ENCODE results near the gene GREB1.

The GREB1 gene

DNA sequence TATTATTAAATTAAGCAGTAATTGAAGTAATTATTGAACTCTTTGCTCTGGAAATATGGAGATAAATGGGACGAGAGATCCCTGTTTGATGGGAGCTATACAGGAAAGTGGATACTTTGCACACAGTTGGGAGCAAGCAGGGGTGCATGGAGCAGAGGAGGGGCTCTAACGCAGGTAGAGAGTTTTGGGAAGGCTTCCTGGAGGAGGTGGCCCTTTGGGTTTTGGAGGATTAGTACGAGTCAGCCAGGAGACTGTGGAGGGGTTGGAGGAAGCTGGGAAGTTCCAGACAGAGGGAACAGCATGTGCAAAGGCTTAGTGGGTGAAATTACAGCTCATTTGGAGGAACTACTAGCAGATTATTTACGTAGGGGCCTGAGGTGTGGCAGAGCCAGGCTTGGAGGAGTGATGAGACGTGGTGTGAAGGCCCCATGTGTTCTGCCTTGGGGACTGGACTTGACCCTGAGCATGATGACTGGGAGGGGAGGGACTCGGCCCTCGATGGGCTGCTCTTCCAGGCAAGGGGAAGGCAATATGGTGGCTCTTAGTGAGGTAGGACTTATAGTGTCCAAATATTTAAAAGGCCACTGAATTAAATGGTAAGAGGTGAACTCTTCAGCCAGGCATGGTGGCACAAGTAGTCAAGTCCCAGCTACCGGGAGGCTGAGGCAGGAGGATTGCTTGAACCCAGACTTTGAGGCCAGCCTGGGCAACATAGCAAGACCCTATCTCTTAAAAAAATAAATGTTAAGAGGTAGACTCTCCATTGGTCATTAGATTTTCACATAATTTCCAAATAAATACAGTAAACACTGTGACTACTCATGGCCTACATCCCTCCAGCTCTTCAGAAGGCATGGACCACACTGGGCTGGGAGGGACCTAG is 30.2 kb downstream of the GREB1 start:
- DNase-seq: no peak

DNA sequence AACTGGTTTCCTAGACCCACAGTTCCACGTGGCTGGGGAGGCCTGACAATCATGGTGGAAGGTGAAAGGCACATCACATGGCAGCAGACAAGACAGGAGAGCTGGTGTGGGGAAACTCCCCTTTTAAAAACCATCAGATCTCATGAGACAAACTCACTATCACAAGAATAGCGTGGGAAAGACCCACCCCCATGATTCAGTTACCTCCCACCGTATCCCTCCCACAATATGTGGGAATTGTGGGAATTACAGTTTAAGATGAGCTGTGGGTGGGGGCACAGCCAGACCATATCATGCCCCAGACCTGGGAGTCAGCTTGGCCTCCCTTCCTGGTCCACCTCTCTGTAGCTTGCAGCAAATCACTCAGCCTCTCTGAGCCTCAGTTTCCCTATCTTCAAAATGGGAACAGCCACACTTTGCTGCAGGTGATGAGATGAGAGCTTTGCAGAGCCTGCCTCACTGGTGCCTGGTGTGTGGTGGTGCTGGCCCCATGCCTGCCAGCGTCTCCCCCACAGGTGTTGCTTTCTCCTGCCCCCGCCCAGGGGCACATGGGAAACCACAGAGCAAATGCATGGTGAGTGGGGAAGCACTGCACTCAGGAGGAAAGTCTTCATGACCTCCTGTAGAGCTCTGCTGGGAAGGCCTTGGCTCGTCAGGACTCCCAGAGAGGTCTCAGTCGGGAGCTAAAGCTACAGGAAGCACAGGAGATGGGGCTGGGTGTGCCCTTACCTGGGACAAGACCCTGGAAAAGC is 31.1 kb downstream of the GREB1 start:
- no peak for DNase-seq

DNA sequence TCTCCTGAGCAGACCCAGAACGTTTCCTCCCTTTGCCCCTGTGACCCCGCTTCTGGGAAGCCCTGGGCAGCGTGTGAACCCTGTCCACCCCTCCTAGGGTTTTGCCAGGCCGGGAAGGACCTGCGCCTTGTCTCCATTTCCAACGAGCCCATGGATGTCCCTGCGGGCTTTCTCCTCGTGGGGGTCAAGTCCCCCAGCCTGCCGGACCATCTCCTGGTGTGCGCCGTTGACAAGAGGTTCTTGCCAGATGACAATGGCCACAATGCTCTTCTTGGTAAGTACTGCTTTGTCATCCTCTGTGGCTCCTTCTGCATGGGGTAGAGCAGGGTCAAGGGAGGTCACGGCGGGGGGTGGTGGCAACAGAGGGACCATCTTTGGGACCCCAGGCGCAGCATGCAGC is 32.5 kb downstream of the GREB1 start:
- DNase-seq: no peak

DNA sequence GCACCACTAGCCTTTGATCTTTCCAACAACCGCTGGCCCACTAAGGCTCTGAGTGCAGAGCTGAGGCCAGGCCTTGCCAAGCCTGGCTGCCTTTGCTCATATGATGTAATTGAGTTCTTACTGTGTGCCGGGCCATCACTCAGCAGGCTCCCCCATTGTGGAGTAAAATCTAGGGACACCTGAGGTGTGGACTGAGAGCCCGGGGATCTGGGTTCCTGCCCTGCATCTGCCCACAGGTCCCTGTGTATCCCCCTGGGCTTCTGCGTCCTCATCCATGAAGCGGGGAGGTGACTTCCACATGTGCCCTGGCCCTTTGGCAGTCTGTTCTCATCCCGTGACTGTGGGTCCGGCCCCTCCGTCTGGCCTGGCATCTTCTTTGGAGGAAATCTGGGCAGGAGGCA is 33.8 kb downstream of the GREB1 start:
- DNase-seq: no peak

DNA sequence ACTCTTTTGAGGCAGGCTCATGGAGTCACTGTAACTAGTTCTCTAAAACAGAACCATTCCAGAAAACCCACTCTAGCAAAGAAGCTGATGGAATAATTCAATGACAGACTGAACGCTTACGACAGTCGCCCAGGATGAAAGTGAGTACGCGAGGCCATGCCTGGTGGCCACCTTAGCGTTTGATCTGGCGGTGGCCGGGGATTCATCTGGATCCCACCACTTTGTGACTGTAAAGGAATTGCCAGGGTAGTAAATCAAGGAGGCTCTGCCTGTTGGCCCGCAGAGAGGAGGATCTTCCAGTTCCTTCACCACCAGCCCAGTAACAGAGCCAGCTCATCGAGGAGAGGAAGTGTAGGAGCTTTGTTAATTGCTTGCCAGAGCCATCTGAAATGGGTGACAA is 34.6 kb downstream of the GREB1 start:
- DNase-seq: no peak

DNA sequence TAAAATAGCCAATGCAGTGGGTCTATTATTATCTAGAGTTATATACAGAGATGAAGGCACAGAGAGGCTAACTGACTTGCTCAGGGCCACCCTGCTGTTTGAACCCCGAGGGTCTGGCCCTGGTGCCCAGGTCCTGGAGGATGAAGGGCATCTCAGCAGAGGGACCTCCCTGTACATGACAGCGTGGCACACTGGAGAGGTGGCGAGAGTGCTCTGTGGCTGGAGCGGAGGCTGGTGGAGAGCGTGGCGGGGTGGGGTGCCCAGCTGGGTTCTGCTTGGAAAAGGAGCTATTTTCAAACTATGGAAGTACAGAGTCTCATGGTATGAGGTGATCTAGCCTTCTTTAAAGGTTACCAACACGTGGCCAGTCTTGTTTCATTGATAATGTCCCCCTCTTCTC is 35.8 kb downstream of the GREB1 start:
- no peak for DNase-seq

DNA sequence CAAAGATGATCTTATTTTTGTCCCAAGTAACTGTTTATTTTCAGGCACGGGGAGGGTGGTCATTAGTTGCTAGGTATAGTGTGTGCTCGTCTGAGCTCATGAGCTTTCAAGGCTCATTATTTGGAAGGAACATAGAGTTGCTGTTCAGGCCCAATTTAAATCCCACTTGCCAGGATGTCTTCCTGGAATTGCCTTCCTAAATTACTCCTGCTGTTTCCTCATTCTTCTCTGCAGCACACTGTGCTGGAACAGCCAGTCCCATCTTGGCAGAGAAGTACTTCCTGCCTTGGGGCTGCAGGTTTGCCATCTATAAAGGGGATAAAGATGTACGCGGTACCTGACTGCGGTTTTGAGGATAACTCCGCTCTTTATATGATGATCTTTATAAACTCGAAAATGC is 37.3 kb downstream of the GREB1 start:
- DNase-seq: no peak

DNA sequence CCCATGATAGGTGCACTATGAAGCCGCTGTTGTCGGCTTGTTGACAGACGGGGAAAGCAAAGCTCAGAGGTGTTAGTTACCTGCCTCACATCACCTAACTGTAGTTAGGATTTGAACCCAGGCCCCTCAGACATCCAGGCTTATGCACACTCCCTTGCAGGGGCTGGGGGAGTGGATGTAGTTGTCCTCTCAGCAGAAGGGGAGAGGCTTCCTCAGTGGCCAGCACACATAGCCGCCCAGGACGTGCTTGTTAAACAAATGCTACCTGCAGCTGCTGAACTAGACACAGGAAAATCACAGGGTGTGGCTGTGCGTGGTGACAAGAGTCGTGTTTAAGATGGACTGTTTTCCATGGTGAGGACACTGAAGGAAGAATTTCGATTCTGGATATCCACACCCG is 39.2 kb downstream of the GREB1 start:
- DNase-seq: no peak

DNA sequence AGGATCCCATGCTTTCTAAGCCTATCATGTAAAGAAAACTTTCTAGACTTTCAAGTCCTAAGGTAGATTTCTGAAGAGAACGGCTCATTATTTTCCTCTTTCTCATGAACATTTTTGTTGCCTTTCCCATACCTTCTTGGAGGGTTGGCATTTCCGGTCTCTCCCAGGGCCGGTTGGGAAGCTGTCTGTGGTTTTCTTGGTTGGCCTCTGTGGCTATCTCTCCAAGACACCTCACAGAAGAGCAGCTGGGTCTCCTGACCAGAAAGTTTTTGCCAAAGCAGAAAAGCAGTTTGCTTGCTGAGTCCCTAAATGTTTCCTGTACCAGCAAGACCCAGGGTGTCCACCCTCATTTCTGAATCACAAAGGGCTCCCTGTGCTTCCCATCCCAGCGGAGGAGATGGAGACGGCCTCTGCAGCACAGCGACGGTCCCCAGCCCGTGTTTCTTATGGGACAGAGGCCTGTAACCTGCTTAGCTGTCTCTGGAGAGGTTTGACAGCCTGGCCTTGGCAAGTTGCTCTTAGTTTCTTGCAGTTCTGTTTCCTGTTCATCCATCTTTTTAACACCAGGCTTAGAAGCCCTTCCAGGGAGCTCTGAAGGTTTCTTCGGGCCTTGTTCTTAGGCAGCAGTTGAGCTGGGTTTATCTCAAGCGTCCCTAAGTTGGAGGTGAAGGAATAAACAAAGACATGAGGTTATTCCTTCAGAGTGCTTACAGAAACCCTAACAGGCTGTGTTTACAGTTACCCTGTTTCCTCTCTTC is 39.8 kb downstream of the GREB1 start:
- DNase-seq: no peak

DNA sequence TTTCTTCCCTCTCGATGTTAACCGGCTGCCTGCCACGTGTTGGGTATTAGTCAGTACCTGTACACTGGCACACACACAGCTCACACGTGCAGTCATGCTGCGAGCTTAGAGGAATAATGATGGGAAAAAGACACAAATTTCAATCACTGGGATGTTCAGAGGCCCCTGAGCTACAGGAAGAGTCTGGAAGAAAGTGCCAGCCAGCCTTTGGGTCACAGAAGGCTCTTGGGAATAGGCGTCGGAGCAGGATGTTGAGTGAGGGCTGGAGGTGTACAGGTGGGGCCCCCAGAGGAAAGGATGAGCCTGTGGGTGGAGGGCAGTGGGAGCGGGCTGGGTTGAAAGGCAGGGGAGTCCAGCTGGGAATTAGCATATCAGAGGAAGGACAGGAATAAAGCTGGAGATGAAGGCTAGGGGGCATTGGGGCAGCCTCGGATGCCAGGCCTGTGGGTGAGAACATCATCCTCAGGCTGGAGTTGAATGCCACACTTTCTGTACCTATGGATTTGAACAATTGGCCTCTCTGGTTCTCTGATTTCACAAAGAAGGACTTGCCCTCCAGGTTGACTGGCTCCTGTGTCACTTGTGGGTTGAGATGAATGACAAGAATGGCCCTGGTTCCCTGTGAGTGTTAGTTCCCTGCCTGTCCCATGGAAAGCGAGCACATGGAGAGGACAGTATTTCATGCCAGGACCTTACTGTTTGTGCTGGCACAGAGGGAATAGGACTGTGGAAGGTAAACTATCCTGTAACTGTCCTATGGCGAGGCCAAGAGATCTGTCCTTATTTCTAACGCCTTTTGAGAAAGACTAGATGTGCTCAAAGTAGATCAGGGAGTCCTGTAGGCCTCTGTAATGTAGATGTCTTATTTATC is 40.6 kb downstream of the GREB1 start:
- no peak for DNase-seq

DNA sequence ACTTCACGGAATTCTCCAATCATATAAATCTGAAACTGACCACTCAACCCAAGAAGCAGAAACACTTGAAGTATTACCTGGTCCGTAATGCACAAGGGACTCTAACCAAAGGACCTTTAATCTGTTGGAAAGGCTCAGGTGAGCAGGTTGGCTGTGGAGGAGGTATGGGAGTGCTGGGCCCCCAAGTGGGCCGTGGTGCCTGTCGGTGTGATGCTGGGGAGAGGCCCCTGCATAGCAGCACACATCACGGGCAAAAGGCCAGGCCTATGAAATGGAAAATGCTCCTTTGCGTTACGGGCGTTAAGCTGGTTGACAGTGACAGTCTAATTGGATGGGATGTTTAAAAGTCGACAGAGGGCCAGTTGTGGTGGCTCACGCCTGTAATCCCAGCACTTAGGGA is 42.6 kb downstream of the GREB1 start:
- no peak for DNase-seq

DNA sequence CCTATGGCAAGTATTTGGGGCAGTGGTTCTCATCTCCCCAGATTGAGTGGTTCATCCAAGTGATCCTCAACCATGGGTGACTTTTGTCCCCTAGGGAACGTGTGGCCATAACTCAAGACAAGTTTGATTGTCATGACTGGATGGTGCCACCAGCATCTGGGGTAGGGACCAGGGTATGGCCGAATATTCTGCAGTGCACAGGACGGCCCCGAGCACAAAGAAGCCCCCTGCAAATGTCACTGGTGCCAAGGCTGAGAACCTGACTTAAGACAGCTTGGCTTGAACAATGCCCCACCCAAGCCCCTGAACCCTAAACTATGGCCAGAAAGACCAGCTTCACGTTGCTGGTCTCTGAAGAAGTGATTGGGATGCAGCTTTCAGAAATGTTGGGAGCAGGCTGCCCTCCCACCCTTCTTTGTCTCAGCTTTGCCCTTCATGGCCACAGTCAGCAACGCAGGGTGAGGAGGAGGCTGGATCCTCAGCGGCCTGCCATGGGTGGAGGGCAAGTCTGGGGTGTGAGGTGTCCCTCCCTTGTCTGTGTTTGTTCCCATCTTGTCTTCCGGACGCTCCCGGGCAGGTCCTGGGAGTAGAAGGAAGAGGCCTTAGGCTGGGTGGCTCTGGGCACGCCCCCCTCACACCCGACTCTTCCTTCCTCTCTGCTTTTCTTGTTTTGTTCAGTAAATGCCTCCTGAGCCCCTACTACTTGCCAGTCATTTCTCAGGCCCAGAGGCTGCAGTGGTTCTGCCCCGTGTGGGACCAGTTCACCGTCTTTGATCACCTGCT is 43.4 kb downstream of the GREB1 start:
- no peak for DNase-seq

DNA sequence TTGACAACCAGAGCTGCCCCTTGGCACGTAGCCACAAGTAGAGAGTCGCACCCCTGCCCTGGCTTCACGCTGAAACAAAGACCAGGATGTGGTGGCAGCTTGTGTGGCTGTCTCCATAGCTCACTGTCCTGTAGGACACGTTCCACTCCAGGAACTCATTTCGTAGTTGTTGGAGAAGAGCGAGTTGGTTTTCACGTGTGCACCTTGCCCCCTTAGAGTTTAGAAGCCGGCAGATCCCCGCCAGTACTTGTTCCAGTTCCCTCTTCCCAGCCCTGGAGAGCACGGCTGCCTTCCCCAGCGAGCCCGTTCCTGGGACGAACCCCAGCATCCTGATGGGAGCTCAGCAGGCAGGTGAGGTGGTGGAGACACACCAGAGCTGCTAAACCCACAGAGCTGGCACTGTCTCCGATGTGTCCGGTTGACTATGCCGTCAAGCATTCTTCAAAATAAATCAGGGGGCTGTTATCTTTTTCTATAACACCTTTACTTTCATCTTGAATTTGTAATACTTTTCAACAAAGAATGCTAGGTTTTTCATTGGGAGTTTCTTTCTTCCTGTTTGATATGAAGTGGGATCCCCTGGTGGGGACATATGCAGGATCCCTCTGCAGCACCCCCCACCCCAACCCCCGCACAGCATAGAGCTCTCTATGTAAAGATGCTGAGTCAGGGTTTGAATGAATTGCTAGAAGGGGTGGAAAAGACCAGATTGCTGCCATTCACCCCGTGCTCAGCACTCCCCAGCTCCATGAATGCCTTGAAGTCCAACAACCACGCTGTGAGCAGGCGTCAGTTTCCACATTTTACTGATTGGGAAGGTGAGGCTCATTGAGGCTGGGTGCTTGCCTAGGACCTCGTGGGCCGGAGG is 44.5 kb downstream of the GREB1 start:
- no peak for DNase-seq

DNA sequence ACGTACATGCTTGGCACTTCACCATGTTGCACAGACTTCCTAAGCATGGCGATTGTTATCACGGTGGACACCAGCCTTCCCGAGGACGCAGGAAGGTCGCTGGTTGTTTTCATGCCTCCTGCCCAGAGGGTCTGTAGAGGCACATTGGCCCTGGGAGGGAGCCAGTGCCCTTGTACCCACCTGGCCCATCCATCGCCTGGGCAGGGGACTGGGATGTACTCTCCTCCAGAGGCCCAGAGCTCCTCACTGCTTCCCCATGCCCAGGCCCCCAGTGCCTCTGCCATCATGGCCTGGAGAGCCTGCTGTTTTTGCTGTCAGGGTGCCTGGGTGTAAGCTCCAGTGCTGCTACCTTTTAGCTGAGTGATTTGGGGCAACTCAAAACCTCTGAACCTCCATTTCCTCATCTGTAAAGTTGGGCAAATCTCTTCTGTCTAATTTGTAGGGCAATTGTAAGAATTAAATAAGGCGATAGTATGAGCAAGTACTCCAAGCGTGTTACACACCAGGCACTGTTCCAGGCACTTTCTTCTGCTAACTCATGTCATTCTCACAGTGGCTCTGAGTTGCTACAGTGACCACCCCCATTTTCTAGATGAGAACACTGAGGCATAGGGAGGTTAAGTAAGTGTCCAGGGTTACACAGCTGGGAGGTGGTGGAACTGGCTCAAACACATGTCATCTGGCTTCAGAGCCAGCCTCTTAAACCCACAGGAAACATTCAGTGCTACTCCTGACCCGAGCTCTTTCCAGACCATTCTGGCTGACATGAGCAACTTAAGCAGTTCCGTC is 45.3 kb downstream of the GREB1 start:
- DNase-seq: no peak

DNA sequence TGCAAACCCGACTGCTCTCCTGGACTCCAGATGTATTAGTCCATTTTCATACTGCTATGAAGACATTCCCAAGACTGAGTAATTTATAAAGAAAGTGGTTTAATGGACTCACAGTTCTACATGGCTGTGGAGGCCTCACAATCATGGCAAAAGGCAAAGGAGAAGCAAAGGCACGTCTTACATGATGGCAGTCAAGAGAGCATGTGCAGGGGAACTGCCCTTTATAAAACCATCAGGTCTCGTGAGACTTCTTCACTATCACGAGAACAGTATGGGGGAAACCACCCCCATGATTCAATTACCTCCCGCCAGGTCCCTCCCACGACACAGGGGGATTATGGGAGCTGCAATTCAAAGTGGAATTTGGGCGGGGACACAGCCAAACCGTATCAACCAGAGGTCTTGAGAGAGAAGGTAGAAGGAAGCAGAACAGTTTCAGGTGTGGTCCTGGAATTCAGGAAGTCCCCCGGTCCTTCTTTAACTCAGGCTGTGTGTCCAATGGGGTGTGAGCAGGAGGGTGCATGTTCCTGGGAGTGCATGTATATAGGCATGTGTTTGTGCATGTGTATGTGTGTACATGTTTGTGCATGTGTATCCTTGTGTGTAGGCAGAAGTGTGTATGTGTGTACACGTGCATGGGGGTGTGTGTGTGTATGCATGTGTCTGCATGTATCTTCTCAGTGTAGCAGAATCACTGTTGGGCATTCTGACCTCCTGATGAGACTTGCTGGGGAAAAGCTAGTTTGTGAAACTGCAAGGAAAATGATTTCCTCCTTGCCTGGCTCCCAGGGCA is 46.2 kb downstream of the GREB1 start:
- no peak for DNase-seq

DNA sequence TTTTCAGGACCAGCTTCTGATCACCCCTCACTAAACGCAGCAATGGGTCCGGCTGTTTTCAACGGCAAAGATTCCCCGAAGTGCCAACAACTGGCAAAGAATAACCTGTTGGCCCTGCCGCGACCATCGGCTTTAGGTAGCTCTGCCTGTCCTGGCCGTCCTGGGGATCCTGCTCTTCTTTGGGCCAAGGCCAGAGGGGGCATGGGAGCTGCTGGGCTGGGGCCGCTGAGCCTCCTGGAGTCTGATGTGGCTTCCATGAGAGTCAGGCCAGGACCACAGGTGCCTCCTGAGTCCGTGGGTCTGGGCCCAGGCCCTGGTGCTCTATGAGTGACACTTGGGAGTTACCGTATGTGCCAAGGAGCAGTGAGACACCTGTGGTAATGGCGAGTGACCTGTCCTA is 46.9 kb downstream of the GREB1 start:
- no peak for DNase-seq

DNA sequence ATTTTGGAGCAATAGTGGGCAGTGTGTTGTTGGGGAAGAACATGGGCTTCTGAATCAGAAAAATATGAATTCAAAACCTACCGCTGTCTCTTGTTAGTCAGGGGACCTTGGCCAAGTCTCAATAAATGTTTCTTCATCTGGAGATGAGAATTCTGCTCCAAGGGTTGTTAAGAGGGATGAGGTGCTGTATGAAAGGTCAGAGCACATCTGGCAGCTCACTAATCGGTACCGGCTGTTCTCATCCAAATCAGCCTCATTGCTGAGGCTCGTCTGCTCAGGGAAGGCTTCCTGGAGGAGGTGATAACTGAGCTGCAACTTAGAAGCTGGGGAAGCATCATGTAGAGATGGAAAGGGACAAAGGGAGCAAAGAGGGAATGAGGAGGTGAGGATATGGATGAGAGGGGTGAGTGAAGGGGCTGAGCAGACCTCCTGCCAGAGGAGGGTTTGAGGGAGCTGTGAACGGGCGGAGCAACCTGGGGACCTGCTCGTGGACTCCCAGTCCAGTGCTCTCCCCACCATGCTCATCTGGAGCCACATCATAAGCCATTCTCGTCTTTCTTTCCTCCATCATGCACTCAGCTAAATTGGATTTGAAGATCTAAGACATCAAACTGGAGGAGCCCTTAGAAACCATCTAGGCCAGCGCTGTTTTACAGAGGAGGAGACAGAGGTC is 47.4 kb downstream of the GREB1 start:
- no peak for DNase-seq

DNA sequence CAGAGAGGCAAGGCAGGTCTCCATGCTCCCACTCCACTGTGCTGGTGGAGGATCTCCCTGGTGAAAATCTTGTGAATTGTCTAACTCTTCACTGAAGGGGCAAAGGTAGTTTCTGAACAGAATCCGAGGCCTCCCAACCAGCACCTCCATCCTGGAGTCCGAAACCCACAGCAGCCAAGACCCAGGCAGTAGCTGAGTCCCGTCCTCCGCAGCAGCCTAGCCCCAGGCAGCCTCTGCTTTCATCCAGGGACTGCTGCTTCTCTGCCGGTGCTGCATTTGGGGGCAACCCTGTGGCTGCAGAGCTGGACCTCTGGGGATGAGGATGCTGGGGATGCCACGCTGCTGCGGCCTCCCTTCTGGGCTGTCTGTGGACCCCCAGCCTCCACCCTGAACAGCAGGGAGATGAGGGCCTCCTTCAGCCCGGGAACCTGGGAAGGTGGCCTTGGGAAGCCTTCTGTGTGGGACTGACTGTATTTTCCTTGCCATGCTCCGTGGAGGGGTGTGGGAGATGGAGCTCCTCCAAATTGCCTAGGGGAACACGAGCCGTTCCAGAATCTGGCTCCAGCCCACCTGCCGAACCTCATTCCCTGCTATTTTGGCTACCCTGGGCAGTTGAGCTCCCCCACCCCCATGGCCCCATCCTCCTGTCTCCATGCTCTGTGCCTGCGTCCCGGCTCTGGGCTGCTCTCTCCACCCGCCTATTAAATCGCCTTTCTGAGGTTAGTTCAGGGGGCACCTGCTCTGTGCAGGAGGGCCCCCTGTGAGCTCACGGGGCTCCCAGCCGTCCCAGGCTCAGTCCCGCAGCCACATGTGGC is 48.2 kb downstream of the GREB1 start:
- DNase-seq: no peak
